ENCODE measurements around the gene KRT79.
"Not testable (repeated sequence)": the region's sequence is repeated elsewhere in the genome, so short reads cannot be mapped to it uniquely, and the experiment has no call there.

The KRT79 gene

GRCh38 chr12:52801773-52802172 lies 32.3 kb downstream of the KRT79 start:
- DNase-seq = no peak

GRCh38 chr12:52800259-52800917 lies 33.7 kb downstream of the KRT79 start:
- DNase-seq = no peak

GRCh38 chr12:52799505-52800211 lies 34.5 kb downstream of the KRT79 start:
- DNase-seq = no peak

- no peak for DNase-seq
Measured at GRCh38 chr12:52798671-52799504, 35.2 kb downstream of the KRT79 start.

- DNase-seq = no peak
Measured at GRCh38 chr12:52798003-52798670, 36.0 kb downstream of the KRT79 start.

- no peak for DNase-seq
Measured at GRCh38 chr12:52797529-52797894, 36.6 kb downstream of the KRT79 start.

GRCh38 chr12:52796839-52797528 lies 37.1 kb downstream of the KRT79 start:
- no peak for DNase-seq

GRCh38 chr12:52796429-52796794 lies 37.7 kb downstream of the KRT79 start:
- no peak for DNase-seq

- no peak for DNase-seq
Measured at GRCh38 chr12:52795694-52796428, 38.2 kb downstream of the KRT79 start, which contains the start of gene KRT3. TSS of gene KRT3 (minus strand) at chr12:52796117. CDS start at chr12:52796042, 75 bp downstream.

- not testable (repeated sequence) for DNase-seq
Measured at GRCh38 chr12:52795332-52795674, 38.8 kb downstream of the KRT79 start.

GRCh38 chr12:52794479-52795331 lies 39.4 kb downstream of the KRT79 start:
- DNase-seq = no peak

GRCh38 chr12:52792185-52793029 lies 41.7 kb downstream of the KRT79 start:
- no peak for DNase-seq

- no peak for DNase-seq
Measured at GRCh38 chr12:52791271-52792184, 42.6 kb downstream of the KRT79 start.

GRCh38 chr12:52790427-52791270 lies 43.5 kb downstream of the KRT79 start:
- no peak for DNase-seq

- no peak for DNase-seq
Measured at GRCh38 chr12:52789637-52790426, 44.3 kb downstream of the KRT79 start.

GRCh38 chr12:52788876-52789636 lies 45.1 kb downstream of the KRT79 start:
- no peak for DNase-seq
